Loucy (cell line): ENCODE data around the gene ATAD3A.
"Not testable (repeated sequence)": the region's sequence is repeated elsewhere in the genome, so short reads cannot be mapped to it uniquely, and the experiment has no call there.

Source experiments
- CTCF ChIP-seq: fragments of 200-600 bp; sonication (generic); conservative IDR thresholded peaks from 2 replicates; pipeline ENCODE4 v1.5.1; 2014; ENCODE audit warnings: mild to moderate bottlenecking, antibody characterized with exemption, low read length
- EZH2phosphoT487 ChIP-seq: fragments of 200-600 bp; IDR thresholded peaks from 2 replicates; pipeline ENCODE4 v1.6.1; 2018; ENCODE audit warnings: antibody characterized with exemption, mild to moderate bottlenecking, moderate library complexity, borderline replicate concordance

- TF ChIP-seq CTCF, EZH2phosphoT487: not testable (repeated sequence)
These were observed 31.5 kb upstream of the ATAD3A start for GRCh38 chr1:1480488-1480867.
